HG03432 (cell line): ENCODE results near the gene DNHD1.

ENCODE experiments used
- ATAC-seq: cut with Tn5 transposase; IDR thresholded peaks from one replicate; pipeline ENCODE4 v1.9.1; 2021; ENCODE audit warnings: mild to moderate bottlenecking, moderate library complexity; ENCODE audit not compliant: unreplicated experiment

DNHD1 gene

GRCh38 chr11:6497069-6497839 is at the start of gene DNHD1:
TSS of gene DNHD1 (plus strand) at chr11:6497280. CDS start at chr11:6498216, 936 bp downstream.
- no peak for ATAC-seq

- no peak for ATAC-seq
Observed at GRCh38 chr11:6448574-6448973, 48.5 kb upstream of the DNHD1 start.

DNA sequence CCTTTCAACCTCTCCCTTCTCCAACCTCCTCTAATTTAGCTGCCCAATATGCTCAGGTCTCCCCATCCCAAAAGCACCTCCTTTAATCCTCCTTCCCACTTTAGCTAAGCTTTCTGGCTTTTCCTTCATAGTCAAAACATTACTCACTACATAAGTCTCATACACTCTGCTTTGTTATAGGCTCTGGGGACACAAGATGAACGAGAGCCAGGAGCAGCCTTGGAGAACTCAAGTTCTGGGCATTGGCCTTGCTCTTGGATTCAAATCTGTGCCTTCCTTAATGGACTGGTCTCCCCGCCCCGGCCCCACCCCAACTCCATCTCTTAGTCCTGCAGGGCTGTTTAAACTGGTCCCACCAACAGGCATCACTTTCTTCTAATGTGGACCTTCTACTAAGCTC is 44.9 kb upstream of the DNHD1 start:
- no peak for ATAC-seq

DNA sequence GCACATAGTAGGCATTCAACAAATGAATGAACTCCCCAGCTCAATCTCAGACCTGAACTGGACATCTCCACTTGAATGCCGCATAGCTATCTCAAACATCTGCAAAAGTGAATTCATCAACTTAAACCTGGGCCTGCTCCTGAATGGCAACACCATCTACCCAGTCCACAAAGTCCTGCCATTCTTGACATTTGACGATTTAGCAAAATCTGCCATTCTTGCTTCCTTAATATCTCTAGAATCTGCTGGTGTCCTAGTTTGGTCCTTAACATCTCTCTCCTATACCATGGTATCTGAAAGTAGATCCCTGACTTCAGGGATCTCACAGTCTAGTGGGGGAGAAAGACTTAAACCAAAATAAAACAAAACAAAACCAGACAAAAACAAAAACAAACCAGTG is 43.9 kb upstream of the DNHD1 start:
- ATAC-seq, result no peak

DNA sequence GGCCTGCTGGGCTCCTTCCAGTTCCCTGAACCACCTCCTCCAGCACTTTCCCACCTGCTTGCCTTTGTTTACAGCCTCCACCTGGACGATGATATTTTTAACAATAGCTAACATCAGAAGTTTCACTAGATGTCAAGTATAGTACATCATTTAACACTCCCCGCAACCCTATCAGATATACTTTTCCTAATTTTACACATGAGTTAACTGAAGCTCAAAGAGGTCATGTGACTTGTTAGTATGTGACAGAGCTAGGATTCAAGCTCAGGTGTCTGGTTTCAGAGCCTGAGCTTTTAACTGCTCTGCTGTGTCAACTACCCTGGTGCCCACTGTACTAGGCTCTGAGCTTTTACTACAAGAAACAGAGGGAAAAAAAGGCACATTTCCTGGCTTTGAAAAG is 42.0 kb upstream of the DNHD1 start:
- ATAC-seq, result no peak

DNA sequence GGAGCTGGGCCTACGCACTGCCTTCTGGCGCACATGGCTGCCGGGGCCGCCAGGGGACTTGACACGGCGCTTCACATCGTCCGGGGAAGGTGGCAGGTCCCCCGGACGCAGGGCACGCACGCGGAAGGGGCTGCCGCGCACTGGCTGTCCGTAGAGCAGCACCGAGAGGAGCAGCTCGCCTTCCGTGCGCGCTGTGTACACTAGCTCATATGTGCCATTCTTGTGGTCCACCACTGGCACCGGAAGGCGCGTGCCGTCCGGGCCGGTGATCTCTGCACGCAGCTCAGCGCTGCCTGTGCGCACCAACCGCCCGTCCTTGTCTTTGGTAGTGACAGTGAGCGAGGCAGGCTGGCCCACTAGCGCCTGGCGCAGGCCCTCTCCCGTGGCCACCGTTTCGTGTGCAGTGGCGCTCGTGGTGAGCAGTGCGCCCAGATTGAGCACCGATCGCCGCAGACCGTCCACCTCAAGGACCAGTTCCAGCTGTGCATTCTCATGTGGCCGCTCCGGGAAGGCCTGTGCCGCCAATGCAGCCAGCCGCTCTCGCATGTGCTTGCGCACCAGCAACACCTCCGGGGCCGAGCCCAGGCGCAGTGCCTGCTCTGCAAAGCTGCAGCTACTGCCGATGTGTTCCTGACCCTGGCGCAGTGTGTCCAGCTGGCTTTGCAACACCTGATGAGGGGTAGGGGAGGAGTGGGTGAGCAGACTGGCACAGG is 40.6 kb upstream of the DNHD1 start:
- ATAC-seq, result no peak

GRCh38 chr11:6457581-6458320 is 39.3 kb upstream of the DNHD1 start:
- no peak for ATAC-seq

DNA sequence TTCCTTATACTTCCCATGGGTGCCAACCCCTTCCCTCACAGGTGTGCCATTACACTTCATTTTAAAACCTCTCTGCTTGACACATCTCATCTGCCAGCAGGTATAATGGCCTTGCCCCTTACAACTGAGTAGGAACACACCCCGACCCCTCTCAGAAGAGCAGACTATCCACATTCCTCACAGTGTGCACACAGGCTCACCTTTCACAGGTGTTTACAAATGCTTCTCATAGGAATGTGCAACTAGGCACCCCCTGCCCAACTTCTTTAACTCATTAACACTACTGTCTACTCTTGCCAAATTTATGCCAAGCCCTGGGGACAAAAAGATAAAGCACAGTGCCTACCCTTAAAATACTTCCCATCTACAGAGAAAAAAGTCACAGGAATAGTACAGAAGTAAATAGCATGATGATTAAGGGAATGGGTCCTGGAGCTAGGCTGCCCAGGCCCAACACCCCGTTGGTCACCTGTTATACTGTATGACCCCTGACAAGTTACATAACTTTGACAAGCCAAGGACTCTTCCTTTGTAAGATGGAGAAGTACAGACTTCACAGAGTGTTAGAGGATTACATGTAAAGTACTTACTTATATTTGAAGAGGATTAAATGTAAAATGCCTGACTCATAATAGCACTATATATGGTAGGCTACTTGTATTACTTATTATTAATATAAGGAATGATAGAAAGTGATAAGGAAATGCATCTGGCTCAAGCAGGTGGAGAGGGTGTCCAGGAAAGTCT is 38.6 kb upstream of the DNHD1 start:
- no peak for ATAC-seq

DNA sequence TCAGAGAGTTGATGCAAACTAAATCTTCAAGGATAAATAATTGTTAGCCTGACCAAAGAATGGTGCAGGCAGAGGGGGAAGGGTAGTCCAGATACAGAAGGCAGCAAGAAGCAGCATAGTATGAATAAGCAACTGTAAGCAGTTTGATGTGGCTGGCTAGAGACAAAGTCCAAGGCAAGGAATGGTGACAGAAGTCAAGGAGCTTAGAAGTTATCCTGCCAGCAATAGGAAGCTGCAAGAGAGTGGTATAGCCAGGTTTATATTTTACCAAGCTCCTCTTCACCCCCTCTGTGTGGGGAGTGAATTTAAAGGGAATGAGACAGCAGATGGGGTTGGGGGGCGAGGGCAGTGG is 38.0 kb upstream of the DNHD1 start:
- no peak for ATAC-seq

- ATAC-seq, result peak; percentile 77
Observed at GRCh38 chr11:6468712-6469495, 28.2 kb upstream of the DNHD1 start.

- no peak for ATAC-seq
Observed at GRCh38 chr11:6469599-6469998, 27.5 kb upstream of the DNHD1 start.

- no peak for ATAC-seq
Observed at GRCh38 chr11:6472934-6473333, 24.1 kb upstream of the DNHD1 start.

DNA sequence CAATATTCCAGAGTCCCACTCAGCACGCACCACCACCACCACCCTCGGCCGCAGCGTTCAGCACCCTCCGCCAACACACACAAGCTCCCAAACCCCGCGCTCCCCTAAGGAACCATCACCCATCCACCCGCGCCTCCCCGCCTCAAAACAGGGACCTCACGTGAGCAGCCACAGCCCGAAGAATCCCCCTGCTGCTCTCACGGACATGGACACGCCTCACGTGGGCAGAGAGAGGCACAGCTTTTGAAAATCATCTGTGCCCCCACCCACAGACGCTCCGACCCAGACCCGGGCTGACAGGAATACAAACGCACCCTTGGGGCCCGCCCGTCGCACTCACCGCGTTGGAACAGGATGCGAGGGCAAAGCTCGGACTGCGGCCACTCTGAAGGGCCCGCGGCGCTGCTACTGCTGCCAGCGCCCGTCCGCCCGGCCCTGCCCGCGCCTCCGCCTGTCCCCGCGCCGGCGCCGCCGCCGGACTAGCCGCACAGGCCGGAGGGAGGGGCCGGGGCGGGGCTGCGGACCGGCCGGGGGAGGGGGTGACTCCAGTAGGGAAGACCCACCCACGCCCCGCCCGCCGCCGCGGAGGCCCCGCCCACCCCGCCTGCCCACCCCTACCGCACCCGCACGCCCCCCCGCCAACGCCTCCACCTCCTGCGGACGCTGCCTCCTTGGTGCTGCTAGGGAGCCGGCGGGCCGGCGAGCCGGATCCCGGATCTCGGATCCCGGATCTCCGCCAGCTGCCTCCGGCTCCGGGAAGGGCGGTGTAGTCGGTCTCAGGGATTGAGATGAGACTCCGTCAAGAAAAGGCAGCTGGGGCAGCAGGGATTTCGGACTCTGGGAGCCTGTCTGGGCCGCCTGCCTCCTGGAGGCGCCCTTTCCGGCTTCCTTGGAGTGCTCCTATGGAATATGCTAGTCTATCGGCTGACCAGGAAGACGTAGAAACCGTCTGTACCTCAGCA is 23.3 kb upstream of the DNHD1 start, which contains the start of gene TRIM3:
Gene TRIM3 (minus strand): TSS at position 491 of the 962 bp plus-strand sequence. CDS start 8,246 bp downstream, outside the sequence.
- peak; percentile 74 for ATAC-seq

DNA sequence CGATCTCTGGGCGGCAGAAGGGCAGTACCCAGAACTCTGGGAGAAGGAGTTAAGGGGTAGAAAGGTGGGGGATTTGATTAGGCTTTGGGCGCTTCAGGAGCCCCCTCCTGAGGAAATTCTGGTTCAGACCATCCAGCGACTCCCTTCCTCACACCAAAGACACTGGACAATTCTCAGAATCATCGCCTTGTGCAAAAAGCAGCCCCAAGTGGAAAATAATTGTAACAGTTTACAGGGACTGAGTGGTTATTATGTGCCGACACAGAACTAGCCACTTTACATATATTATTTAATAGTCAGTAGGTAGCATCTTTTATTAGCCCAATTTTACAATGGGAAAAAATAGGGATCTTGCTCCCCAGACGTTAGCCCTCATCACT is 22.7 kb upstream of the DNHD1 start:
- no peak for ATAC-seq

GRCh38 chr11:6474806-6475500 is 22.1 kb upstream of the DNHD1 start:
- no peak for ATAC-seq

GRCh38 chr11:6475936-6476335 is 21.1 kb upstream of the DNHD1 start:
- no peak for ATAC-seq

DNA sequence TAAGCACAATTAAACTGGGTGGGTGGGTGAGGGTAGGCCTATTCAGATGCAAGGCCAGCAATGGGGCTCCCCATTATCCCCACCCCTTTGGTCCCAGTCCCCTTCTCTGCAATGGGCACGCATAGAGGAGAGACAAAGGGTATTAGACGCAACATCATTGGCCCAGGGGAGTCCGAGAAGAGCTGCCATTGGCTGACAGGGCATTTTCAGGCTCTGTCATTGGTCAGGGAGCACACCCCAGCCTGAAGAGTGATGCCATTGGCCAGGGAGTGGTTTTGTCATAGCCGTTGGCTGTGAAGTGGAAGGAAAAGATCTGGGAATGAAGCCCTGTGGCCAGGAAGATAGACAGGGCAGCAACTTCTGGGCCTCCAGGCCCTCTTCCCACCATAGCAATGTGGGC is 20.5 kb upstream of the DNHD1 start:
- ATAC-seq, result no peak

GRCh38 chr11:6480299-6480914 is 16.7 kb upstream of the DNHD1 start:
- ATAC-seq, result no peak
